Astrocyte (in vitro differentiated cells and primary cell): ENCODE measurements around the gene AMZ1. TPM values are rescaled to one million over a fixed set of nuclear protein-coding genes. Genes with fewer than 3 reads are reported as not detected.

Experiments used
- DNase-seq: peaks from one replicate; pipeline ENCODE4 v3.0.0-alpha.2; 2010; ENCODE audit warnings: low read depth
- FAIRE-seq: peaks from 2 replicates; lab custom pipeline; 2011; peaks lifted over from hg19 to GRCh38; lab: Jason Lieb, UNC
- H2AFZ ChIP-seq: 2 replicates; pipeline ENCODE4 v1.6.0; 2012; ENCODE audit warnings: low read depth, low read length, inconsistent platforms
- H3K27ac ChIP-seq: 2 replicates; pipeline ENCODE4 v1.5.1; 2011; ENCODE audit warnings: low read depth, low read length, inconsistent platforms
- H3K27me3 ChIP-seq: 2 replicates; pipeline ENCODE4 v1.6.0; 2011; ENCODE audit warnings: low read length, inconsistent platforms; ENCODE audit not compliant: insufficient read depth
- H3K36me3 ChIP-seq: 2 replicates; pipeline ENCODE4 v1.5.1; 2011; ENCODE audit warnings: low read length, inconsistent platforms; ENCODE audit not compliant: insufficient read depth
- H3K4me1 ChIP-seq: 2 replicates; pipeline ENCODE4 v1.5.1; 2011; ENCODE audit warnings: low read length, inconsistent platforms; ENCODE audit not compliant: insufficient read depth
- H3K4me2 ChIP-seq: 2 replicates; pipeline ENCODE4 v1.6.0; 2012; ENCODE audit warnings: low read length, inconsistent platforms
- H3K4me3 ChIP-seq: 2 replicates; pipeline ENCODE4 v1.5.1; 2011; ENCODE audit warnings: low read depth, mild to moderate bottlenecking, low read length, inconsistent platforms; ENCODE audit not compliant: insufficient read depth
- H3K79me2 ChIP-seq: 2 replicates; pipeline ENCODE4 v1.6.0; 2012; ENCODE audit warnings: mild to moderate bottlenecking, low read length, inconsistent platforms; ENCODE audit not compliant: insufficient read depth
- H3K9ac ChIP-seq: 2 replicates; pipeline ENCODE4 v1.6.0; 2012; ENCODE audit warnings: mild to moderate bottlenecking, low read length, inconsistent platforms
- H3K9me3 ChIP-seq: 2 replicates; pipeline ENCODE4 v1.5.1; 2012; ENCODE audit warnings: low read depth, mild to moderate bottlenecking, low read length, inconsistent platforms; ENCODE audit not compliant: insufficient read depth
- H4K20me1 ChIP-seq: 2 replicates; pipeline ENCODE4 v1.6.0; 2012; ENCODE audit warnings: low read length, inconsistent platforms; ENCODE audit not compliant: insufficient read depth
- H3K27ac Mint-ChIP-seq: one replicate; pipeline ENCODE4 v1.8.0; 2021; ENCODE audit warnings: mild to moderate bottlenecking, mixed read lengths; ENCODE audit not compliant: unreplicated experiment
- H3K27me3 Mint-ChIP-seq: one replicate; pipeline ENCODE4 v1.8.0; 2021; ENCODE audit warnings: low read depth, mixed read lengths; ENCODE audit not compliant: unreplicated experiment
- H3K36me3 Mint-ChIP-seq: one replicate; pipeline ENCODE4 v1.8.0; 2021; ENCODE audit warnings: low read depth, mixed read lengths; ENCODE audit not compliant: unreplicated experiment
- H3K4me1 Mint-ChIP-seq: one replicate; pipeline ENCODE4 v1.8.0; 2021; ENCODE audit warnings: low read depth, mixed read lengths; ENCODE audit not compliant: unreplicated experiment
- H3K4me3 Mint-ChIP-seq: one replicate; pipeline ENCODE4 v1.8.0; 2021; ENCODE audit warnings: mild to moderate bottlenecking, moderate library complexity, mixed read lengths; ENCODE audit not compliant: unreplicated experiment
- H3K9me3 Mint-ChIP-seq: one replicate; pipeline ENCODE4 v1.8.0; 2021; ENCODE audit warnings: mild to moderate bottlenecking, mixed read lengths; ENCODE audit not compliant: unreplicated experiment
- CTCF ChIP-seq: IDR thresholded peaks from 2 replicates; pipeline ENCODE4 v1.5.1; 2011; ENCODE audit warnings: low read depth, mild to moderate bottlenecking, inconsistent platforms, low read length, moderate library complexity; ENCODE audit not compliant: insufficient read depth
- EZH2 ChIP-seq: IDR thresholded peaks from 2 replicates; pipeline ENCODE4 v1.6.1; 2012; ENCODE audit warnings: mild to moderate bottlenecking, low read length, inconsistent platforms; ENCODE audit not compliant: insufficient read depth
- total RNA-seq: library from RNA; stranded (reverse); gene quantifications from 2 replicates; pipeline ENCODE4 v1.2.1, GENCODE V29; 2021

AMZ1 gene
- total RNA-seq, 1 donor from 2014 or later: 3.4 TPM

GRCh38 chr7:2705371-2706096 is 17.5 kb downstream of the AMZ1 start:
- no peak overlapping the region for H3K4me2 ChIP-seq
- no peaks in the 10 kb centered on the region for H3K4me1 Mint-ChIP-seq
- no peak overlapping the region for H3K27ac ChIP-seq
- H3K36me3 ChIP-seq: no peaks in the 10 kb centered on the region
- DNase-seq (no peak), FAIRE-seq (no peak)
- H3K4me3 Mint-ChIP-seq: no peak overlapping the region
- H3K9ac ChIP-seq: no peak overlapping the region
- TF ChIP-seq EZH2: no peak
- no peak for TF ChIP-seq CTCF
- H3K4me3 ChIP-seq: no peak overlapping the region
- no peak overlapping the region for H2AFZ ChIP-seq
- H3K27me3 ChIP-seq: no peaks in the 10 kb centered on the region
- peaks cover 1% of the 10 kb centered on the region for H3K9me3 Mint-ChIP-seq
- peak overlapping the region; percentile 58 for H3K27ac Mint-ChIP-seq
- H3K36me3 Mint-ChIP-seq: peaks cover under 1% of the 10 kb centered on the region
- H3K27me3 Mint-ChIP-seq: peaks cover 21% of the 10 kb centered on the region
- H3K9me3 ChIP-seq: no peaks in the 10 kb centered on the region
- no peaks in the 10 kb centered on the region for H3K79me2 ChIP-seq
- H4K20me1 ChIP-seq: peaks cover 9% of the 10 kb centered on the region
- H3K4me1 ChIP-seq: no peaks in the 10 kb centered on the region

- FAIRE-seq (no peak), DNase-seq (no peak)
- H3K27ac Mint-ChIP-seq: no peak overlapping the region
- Histone ChIP-seq H3K4me1 (no peaks in the 10 kb centered on the region), H3K79me2 (no peaks in the 10 kb centered on the region), H3K27ac (no peak overlapping the region), H3K9ac (no peak overlapping the region), H2AFZ (no peak overlapping the region), H4K20me1 (peaks cover 9% of the 10 kb centered on the region), H3K27me3 (no peaks in the 10 kb centered on the region), H3K4me2 (no peak overlapping the region), H3K9me3 (no peaks in the 10 kb centered on the region), H3K36me3 (no peaks in the 10 kb centered on the region), H3K4me3 (no peak overlapping the region)
- H3K4me3 Mint-ChIP-seq: no peak overlapping the region
- H3K4me1 Mint-ChIP-seq: no peaks in the 10 kb centered on the region
- peaks cover 6% of the 10 kb centered on the region for H3K36me3 Mint-ChIP-seq
- TF ChIP-seq CTCF: no peak
- no peak for TF ChIP-seq EZH2
- peaks cover 14% of the 10 kb centered on the region for H3K27me3 Mint-ChIP-seq
- H3K9me3 Mint-ChIP-seq: peaks cover 5% of the 10 kb centered on the region
These were observed 18.7 kb downstream of the AMZ1 start for GRCh38 chr7:2706685-2707126.

- Histone ChIP-seq H3K4me3 (no peak overlapping the region), H3K4me1 (no peaks in the 10 kb centered on the region), H3K79me2 (no peaks in the 10 kb centered on the region), H3K27me3 (no peaks in the 10 kb centered on the region), H3K9me3 (no peaks in the 10 kb centered on the region), H4K20me1 (peaks cover 9% of the 10 kb centered on the region), H3K27ac (no peak overlapping the region), H3K4me2 (no peak overlapping the region), H3K9ac (no peak overlapping the region), H3K36me3 (no peaks in the 10 kb centered on the region), H2AFZ (no peak overlapping the region)
- TF ChIP-seq CTCF (no peak), EZH2 (no peak)
- DNase-seq (no peak), FAIRE-seq (no peak)
- Mint-ChIP-seq H3K4me3 (no peak overlapping the region), H3K27ac (no peak overlapping the region), H3K9me3 (peaks cover 5% of the 10 kb centered on the region), H3K4me1 (no peaks in the 10 kb centered on the region), H3K27me3 (peaks cover 9% of the 10 kb centered on the region), H3K36me3 (peaks cover 6% of the 10 kb centered on the region)
These were observed 19.5 kb downstream of the AMZ1 start for GRCh38 chr7:2707481-2707880.
